GM20431 (cell line): Measurements from ENCODE around the gene CC2D2A.
"Not testable (repeated sequence)": the region's sequence is repeated elsewhere in the genome, so short reads cannot be mapped to it uniquely, and the experiment has no call there.

Experiments used
- in situ Hi-C: fragments of 300-500 bp; cut with MseI, MboI; formaldehyde crosslinking; loops from one replicate; pipeline ENCODE4 v1.15.0; 2020; ENCODE audit warnings: low sequenced_read_pairs; ENCODE audit not compliant: unreplicated experiment

Gene CC2D2A

DNA sequence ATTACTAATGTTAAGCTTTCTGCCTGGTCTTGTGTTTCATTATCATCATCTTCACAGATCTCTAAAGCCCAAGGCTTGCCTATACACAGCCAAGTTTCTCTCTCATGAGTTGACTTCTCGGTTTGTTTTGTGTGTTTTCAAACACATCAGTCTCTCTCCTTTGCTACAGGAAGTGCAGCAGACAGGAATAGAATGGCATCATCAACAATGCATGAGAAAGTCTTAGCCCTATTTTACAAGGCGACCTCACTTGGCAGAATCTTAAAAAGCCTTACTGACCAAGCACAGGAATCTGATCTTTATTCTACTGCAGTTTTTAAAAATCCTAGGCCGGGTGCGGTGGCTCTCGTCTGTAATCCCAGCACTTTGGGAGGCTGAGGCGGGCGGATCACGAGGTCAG is 36.8 kb downstream of the CC2D2A start:
- in situ Hi-C loops, result no loop called here

DNA sequence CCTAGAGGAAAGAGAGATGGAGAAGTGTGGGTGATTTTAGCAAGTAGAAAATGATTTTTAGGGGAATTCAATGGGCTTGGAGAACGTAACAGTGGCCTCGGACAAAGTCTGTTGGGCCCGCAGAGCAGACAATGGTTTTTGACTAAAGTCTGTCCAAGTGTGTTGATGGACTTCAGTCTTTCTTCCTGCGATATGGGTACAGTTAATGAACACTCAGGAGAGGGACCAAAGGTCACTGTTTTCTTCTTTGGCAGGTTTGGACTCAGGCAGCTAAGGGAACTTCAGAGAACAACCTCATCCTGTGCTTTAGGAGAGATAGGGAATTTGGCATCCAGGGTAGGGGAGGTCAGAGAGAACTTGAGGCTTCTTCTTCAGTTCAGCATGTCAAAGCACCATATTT is 38.0 kb downstream of the CC2D2A start:
- in situ Hi-C loops, result no loop called here

DNA sequence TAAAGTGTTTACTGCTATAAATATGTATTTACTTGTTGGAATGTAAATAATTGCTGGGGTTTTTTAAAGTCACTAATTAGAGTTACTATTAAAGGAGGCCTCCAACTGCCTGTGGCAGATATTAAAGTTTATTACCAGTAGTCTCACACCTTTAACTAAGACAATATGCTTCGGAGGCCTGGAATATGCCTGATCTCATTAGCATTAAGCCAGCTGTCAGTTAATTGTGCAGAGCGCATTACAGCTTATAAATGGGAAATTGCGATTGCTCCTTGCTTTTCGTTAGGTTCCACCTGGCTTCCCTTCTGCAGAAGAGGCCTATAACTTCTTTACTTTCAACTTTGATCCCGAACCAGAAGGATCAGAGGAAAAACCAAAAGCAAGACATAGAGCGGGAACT is 41.3 kb downstream of the CC2D2A start:
- in situ Hi-C loops, result no loop called here

DNA sequence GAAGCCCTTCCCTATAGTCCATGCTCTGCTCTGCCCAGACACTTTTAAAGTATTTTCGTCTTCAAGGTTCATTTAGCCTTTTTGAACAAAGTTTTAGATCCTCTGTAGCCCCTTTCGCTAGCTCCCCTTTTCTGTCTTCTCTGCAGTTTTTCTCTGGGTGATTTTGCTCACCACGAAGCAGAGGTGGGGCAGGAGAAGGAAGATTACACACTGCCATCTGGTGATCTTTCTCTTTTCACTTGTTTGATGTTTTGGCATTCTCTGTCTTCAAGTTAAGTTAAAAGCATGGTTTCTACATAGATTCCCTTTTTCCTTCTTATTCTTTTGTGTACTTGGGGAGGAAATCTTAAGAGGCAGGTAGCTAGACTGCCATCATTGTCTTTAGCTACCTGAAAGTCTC is 43.9 kb downstream of the CC2D2A start:
- in situ Hi-C loops, result no loop called here

DNA sequence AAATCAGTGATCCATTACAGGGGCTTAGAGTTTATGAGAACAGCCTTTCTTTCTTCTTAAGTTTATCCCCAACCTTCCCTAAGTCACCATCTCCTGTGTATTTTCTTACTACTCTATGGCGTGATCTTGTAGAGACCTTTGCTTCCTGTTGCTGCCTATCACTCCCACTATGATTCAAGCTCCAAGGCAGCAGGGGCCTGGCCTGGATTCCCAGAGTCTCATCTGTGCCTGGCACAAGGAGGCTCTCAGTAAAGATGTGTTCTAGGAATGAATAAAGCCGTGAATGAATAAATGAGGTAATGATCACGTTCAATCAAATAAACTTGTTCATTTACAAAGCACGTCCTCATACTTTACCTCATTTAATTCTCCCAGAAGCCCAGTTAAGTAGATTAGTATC is 45.4 kb downstream of the CC2D2A start:
- in situ Hi-C loops, result no loop called here

DNA sequence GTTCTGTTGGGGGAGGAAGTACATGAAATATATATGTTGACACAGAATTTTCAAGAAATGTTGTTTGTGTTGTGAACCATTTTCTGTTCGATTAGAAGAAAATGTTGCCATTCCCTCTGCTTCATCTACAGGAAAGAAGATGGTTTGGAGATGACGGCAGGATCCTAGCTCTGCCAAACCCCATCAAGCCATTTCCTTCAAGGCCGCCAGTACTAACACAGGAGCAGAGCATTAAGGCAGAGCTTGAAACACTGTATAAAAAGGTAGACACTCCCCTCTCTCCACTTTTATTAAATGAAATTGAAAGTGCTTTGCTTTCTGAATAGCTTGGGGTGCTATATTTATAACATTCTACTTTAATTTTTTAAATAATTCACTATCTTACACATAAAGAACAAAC is 46.8 kb downstream of the CC2D2A start:
- in situ Hi-C loops, result no loop called here

DNA sequence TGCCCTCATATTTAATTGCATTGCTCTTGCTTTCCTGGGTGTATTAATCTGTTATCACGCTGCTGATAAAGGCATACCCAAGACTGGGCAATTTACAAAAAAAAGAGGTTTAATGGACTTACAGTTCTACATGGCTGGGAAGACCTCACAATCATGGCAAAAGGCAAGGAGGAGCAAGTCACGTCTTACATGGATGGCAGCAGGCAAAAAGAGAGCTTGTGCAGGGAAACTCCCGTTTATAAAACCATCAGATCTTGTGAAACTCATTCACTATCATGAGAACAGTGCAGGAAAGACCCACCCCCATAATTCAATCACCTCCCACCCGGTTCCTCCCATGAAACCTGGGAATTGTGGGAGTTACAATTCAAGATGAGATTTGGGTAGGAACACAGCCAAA is 48.0 kb downstream of the CC2D2A start:
- in situ Hi-C loops, result not testable (repeated sequence)

DNA sequence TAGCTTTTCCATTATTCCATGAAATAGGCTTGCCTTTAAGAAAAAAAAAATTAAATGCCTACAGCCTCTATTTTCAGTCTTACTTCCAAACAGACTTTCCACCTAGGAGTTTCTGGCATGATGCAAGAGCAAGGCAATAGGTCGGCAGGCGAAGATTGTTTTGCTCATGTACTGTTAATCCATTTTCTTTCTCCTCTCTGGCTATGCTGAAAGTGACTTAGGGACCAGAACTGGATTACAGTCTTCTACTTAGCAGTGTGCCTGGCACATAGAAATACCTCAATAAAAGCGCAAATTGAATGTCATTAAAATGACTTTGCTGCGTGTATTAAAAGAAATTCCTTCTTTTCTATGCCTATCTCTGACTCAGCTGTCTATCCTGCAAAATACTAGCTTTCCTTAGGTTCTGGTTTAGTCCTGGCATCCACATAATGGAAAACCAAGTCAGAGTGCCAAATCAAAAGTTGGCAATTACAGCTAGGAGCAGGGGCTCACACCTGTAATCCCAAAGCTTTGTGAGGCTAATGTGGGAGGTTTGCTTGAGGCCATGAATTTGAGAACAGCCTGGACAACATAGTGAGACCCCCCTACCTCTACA is 51.9 kb downstream of the CC2D2A start:
- in situ Hi-C loops, result no loop called here

DNA sequence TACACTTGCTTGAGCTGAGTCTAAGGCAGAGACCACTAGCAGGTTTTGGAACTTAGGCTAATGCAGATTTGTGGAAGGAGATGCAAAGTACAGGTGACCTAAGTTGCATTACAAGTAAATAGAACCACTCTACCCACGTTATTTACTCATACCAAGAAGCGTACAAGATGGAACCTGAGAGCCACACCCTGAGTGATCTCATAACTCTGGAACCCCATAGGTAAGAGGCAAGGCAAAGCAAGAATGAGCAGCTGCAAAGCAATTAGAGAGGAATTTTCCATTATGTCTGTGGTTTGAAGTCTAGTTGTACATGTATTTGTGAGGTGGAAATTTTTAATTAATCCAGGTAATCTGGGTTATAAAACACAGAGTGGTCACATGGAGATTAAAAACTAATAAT is 55.4 kb downstream of the CC2D2A start:
- in situ Hi-C loops, result no loop called here

DNA sequence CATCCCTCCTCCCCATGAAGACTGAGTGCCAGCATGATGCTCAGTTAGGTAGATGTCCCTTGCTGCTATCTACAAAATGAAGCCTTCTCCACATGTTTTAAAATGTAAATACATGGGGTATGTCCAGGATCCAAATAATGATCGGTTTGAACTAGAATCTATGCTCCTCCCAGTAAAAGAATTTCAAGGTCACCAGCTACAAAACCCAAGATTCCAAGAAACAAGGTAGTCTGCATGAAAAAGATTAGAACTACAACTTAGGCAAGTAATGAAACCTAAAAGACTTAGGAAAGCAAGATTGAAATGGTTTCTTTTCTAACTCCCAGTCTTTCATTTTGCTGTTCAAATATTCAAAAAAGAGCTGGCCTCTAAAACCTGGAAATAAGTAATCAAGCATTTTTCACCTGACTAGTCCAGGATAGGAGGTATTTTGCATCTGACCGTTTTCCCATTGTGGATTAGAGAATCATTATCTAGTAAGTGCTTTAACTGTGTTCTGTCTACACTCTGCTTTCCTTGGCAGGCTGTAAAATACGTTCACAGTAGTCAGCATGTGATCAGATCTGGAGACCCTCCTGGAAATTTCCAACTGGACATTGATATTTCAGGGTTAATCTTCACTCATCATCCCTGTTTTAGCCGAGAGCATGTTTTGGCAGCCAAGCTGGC is 57.4 kb downstream of the CC2D2A start:
- in situ Hi-C loops, result no loop called here

DNA sequence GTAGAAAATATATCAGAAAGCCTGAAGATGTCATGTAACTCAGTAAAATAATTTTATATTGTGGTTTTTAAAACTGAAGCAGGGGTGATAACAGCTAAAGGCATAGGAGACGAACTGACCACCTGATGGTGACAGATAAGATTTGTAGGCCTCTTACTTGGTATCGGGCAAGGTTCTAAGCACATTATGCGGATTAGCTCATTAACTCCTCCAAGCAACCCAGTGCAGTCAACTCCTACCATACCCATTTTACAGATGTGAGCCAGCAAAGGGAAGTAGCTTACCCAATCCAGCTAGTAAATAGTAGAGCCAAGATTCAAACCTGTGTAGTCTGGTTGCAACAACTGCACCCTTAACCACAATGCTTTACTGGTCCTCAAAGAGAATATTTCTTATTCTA is 62.1 kb downstream of the CC2D2A start:
- in situ Hi-C loops, result no loop called here

DNA sequence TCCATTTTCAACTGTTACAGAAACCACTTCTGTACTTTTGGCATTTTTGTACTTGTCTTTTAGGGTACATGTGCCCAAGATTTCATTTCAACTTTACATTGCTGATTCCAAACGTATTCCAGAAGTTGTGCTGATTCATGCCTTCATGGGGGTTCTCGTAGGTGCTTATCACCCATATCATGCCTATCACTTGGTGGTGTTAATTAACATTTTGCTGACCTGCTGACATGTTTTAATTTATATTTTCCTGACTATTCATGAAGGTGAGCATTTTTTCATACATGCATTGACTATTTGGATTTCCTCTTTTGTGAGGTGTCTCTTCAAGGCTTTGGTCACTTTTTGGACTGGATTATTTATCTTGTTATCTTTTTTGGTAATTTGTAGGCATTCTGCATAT is 64.1 kb downstream of the CC2D2A start:
- in situ Hi-C loops, result no loop called here

DNA sequence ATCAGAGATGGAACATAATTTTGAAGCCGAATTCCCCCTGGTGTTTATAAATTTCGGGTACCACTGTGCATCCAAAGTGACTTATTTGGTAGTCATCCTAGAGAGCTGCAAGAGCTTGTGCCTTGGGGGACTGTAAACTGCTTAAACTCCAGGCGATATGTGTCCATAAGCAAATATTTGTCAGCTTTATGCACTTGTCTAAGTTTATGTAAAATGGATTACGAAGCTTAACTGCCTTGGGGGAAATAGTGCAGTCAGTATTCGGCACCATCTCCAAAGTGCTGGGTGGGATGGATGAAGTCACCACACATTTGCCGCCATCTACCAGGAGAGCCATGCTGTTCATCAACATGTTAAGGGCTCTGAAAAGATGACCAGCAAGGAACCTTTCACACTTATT is 65.9 kb downstream of the CC2D2A start:
- in situ Hi-C loops, result no loop called here

DNA sequence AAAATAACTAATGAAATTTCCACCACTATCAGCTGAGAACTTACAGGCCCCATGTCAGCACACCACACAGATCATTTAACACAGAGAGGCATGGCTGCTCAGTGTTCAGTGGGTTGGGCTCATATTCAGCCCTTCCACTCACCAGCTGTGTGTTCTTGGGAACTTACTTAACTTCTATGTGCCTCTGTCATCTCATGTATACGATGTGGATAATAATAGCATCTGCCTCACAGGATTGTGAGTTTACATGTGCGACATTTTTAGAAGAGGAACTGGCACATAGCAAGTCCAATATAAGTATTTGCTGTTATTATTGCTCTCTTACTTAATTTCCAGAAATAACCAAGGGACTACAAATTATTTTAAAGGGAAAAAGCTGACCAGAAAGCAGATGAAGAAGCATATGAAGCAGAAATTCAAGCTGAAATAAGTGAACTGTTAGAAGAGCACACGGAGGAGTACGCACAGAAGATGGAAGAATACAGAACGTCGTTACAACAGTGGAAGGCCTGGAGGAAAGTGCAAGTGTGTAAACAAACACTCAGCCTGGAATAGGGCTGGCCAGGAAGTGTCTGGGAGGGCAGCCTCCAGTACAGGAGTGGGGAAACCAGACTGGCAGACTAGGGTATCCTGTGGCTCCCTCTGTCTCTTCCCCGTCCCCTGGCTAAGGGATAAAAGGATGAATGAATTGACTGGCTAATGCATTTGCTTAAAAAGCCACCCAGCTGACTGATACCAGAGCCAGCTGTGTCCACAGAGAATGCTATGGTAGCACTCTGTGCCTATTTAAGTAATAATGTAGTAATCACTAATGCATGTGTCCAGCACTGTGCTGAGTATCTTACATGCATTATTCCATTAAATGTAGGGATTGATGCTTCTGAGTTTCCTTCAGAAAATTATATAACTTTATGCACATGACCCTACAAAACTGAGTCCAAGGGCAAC is 67.1 kb downstream of the CC2D2A start:
- in situ Hi-C loops, result no loop called here

DNA sequence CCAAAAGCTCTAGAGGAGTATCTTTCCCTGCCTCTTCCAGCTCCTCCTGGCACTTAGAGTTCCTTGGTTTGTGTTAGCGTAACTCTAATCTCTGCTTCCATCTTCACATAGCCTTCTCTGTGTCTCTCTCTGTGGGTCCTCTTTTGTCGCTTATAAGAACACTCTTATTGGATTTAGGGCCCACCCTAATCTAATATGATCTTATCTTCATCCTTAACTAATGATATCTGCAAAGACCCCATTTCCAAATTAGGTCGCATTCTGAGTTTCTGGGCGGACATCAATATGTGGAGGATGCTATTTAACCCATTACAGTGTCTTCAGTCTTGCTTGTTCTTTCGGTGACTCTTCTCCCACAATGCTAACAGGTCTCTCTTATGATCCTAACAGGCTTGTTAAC is 72.3 kb downstream of the CC2D2A start:
- in situ Hi-C loops, result no loop called here

DNA sequence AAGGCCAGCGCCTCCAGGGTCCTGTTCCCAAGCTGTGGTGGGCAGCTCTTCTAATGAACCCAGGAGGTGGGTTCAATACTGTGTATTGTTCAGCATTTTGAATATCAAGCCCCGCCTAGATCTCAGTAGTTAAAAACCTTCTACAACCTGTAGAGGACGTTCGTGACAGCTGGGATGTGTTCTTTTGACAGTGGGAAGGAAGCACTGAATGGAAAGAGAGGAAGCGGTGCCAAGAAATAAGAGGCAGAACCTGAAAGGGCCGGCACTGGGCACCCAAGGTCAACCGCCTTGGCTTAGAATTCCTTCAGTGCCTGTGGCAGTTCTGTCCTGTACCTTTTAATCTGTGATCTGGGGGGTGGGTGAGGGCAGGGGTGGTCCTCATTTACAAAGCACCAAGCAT is 73.1 kb downstream of the CC2D2A start:
- in situ Hi-C loops, result no loop called here

DNA sequence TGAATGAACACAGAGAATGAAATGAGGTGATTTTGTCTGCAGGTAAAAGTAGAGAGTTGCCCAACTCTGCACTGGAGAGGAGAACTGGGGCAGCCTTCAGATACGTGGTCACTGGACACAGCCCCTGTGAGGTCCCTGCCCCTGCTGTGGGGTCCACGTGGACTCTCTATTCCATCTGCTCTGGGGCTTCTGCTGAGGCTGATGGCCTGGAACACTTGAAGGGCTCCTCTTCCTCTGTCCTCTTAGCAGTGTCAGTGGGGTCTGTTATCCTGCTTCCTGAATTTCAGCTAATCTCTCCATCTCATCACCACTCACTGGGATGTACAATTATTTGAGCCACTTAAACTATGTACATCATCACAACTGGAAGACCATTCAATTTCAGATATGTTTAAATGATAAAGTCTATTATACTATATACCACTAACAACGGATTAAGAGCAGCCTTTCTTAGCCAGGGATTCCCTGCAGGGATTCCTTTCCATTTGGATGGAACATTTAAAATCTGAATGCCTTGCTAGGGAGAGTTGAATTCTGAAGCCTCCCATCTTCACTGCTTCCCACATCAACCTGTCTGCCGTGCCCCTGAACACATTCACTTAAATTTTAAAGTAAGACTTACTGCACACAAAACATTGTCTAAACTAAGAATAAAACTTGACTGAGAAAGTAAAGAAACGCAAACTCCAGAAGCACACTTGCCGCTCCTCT is 74.0 kb downstream of the CC2D2A start:
- in situ Hi-C loops, result no loop called here

DNA sequence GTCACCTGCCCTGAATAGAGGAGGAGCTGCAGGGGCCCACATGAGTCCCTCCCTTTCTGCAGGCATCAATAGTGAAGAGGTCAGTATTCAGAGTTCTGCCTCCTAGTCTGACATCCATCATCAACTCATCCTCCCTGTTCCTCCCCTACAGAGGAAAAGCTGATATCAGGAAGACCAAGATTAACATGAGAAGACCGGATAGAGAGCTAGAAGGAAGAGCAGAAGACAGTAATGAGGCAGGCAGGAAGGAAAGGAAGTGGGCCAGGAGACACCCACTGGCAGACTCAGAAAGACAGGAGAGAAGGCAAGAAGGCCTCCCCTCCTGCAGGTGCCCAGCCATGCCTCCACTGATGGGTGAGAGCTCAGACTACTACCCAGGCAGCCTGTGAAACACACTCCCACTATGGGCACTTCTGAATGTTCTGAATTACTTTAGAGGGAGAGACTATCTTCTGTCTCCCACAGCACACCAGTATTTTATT is 74.6 kb downstream of the CC2D2A start:
- in situ Hi-C loops, result no loop called here

DNA sequence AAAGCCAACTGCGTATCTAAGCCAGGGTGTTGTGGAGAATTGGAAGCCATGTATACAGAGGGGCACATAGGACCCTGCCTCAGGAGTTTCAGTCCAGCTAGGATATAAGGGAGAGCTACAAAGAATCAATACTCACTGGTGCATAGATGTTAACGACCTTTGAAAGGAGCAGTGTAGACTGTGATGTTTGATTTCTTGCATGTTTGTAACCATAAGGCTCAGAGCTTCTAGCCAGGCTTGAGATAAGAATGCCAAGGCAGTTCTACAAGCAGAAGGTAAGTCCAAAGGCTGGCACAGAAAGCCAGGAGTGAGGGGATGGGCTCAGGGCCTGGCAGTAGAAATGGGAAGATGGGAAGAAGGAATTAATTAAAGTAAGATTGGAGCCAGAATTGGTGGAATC is 75.7 kb downstream of the CC2D2A start:
- in situ Hi-C loops, result no loop called here

DNA sequence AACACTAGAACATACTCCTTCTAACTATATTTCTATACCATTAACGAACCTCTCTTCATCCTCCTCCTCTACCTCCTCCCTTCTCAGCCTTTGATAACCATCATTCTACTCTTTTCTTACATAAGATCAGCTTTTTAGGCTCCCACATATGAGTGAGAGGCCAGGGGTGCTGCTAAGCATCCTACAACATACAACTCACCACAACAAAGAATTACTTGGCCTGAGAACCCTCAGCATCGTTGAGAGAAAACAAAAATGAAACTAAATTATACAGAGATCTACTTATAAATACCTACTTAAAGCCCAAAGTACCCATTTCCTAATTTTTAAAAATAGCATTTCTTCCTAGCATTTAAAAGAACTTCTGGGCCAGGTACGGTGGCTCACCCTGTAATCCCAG is 77.7 kb downstream of the CC2D2A start:
- in situ Hi-C loops, result no loop called here
